ENCODE measurements around the gene BZW1.
"Not testable (repeated sequence)": the region's sequence is repeated elsewhere in the genome, so short reads cannot be mapped to it uniquely, and the experiment has no call there.

The BZW1 gene

DNA sequence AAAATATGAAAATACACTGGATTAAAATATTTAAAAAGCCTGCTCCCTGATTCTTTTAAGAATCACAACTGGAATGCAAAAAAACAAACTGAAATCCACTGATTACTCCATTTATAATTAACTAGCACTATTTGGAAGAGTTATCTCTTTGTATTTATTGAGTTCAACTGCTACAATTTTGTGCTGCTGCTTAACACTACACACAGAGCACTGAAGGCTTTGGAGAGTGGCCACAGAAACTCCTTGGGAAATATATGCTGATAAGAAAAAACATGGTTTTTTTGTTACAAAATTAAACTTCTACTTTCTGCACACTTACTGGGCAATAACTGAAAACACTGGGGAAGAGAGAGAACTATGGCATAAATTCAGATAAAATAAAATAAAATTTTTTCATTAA lies 19.8 kb upstream of the BZW1 start:
- DNase-seq (ENCODE audit: low read depth in 2 of 2), result no peak

DNA sequence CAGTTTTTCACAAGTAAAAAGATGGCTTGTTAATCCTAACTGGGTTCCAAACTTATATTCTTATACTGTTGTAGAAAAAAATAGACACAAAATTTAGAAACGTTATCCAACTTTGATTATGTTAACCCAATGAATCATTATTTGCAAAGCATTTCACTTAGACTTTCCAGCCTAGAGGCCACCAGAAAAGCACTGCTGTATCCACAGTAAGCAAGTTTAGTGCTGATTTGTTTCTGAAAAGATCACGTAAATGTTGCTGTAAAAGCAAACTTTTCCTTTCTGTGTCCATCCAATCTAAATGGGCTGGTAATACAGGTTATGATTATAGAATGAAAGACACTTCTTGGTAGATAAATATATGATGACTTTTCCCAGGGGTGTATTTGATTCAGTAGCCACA lies 17.6 kb upstream of the BZW1 start:
- DNase-seq (ENCODE audit: low read depth in 2 of 2), result no peak

DNA sequence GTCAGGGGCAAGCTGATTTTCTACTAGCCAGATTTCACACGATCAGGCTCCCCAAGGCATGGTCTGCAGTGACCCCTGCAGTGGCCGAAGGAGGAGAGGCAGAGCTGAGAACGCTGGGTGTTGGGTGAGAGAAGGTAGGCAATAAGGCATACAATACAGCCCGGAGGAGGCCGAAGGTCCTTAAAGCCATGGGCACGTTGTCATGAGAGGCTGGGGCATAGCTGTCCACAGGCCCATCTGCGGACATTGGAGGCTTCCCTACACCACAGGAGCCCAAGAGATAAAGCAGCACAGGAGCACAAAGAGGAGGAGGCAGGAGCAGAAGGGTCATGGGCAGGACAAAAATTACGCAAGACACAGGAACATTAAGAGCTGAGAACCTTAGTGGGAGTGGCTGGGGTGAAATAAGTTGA lies 16.7 kb upstream of the BZW1 start:
- no peak for DNase-seq (ENCODE audit: low read depth in 2 of 2)

DNA sequence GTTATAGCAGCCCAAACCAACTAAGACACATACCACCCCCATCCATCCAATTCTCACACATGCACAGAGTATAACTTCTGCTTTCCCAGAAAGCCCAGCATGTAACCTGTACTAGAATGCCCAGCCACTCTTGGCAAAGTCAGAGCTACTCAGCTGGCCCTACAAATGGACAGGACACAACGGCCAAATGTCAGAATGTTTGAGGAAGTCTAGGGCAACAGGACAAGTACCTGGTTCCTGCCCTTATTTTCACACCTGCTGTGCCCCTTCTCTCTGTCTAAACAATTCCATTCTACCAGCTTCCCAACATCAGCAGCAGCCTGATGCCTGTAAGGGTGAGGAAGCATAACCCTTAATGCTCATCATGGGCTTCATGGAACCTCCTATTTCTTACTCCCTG lies 15.1 kb upstream of the BZW1 start:
- no peak for DNase-seq (ENCODE audit: low read depth in 2 of 2)

DNA sequence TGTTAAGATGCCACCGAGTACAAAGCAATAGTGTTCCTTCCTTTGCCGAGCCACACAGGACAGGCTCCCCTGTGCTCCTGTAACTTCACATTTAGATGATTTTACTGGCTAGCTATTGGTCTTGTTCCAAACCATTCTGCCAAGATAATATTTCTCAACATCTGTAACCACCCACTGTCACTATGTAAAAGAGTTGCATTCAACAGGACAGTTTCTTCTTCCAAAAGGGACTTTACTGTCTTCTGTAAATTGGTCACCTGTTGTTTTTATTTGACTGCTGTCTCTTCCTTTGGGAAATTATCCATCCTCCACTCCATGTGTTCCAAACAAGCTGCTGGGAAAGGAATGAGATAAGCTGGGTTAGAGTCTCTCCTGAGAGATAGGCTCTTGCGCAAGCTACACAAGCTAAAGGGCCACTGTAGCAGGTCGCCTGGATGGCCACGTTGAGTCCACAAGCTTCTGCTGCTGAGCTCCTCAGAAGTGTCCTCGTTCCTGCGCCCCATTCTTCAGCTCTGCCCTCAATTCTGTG lies 14.4 kb upstream of the BZW1 start:
- no peak for DNase-seq (ENCODE audit: low read depth in 2 of 2)

DNA sequence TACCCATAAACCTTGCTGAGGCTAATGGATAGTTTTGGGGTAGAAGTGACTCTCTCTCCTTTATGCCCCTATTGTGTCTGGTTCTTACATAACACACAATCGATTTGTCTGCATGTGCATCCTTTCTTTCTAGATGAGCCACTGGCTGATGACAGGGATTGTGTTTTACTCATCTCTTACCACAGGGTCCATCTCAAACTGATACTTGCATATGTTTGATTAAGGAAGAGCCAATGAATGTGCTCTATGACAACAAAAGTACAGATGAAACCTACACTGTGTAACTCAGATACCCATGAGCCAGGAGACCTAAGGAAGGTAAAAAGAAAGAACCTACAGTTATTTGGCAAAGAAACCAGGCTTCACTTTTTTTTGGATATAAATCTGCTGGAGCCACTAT lies 13.2 kb upstream of the BZW1 start:
- DNase-seq (ENCODE audit: low read depth in 2 of 2), result no peak

DNA sequence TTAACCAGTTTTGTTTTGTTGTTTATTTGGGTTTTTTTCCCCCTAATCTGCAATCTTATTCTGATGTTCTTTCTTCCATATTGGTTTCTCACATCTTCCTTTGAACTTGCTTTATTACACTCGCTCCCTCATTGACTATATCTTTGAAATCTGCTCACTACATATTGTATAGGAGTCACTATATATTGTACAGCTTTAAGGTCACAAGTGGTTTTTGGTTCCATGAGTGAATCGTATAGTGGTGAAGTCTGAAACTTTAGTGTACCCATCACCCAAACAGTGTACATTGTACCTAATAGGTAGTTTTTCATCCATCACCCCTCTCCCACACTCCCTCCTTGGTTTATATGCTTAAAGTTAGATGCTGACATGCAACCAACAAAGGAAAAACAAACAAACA lies 11.3 kb upstream of the BZW1 start:
- DNase-seq (ENCODE audit: low read depth in 2 of 2), result no peak

DNA sequence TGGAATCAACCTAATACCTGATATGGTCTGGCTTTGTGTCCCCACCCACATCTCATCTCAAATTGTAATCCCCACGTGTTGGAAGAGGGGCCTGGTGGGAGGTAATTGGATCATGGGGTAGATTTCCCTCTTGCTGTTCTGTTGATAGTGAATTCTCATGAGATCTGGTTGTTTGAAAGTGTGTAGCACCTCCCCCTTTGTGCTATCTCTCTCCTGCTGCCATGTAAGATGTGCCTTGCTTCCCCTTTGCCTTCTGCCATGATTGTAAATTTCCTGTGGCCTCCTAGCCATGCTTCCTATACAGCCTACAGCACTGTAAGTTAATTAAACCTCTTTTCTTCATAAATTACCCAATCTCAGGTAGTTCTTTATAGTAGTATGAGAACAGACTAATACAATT lies 10.3 kb upstream of the BZW1 start:
- not testable (repeated sequence) for DNase-seq (ENCODE audit: low read depth in 2 of 2)

DNA sequence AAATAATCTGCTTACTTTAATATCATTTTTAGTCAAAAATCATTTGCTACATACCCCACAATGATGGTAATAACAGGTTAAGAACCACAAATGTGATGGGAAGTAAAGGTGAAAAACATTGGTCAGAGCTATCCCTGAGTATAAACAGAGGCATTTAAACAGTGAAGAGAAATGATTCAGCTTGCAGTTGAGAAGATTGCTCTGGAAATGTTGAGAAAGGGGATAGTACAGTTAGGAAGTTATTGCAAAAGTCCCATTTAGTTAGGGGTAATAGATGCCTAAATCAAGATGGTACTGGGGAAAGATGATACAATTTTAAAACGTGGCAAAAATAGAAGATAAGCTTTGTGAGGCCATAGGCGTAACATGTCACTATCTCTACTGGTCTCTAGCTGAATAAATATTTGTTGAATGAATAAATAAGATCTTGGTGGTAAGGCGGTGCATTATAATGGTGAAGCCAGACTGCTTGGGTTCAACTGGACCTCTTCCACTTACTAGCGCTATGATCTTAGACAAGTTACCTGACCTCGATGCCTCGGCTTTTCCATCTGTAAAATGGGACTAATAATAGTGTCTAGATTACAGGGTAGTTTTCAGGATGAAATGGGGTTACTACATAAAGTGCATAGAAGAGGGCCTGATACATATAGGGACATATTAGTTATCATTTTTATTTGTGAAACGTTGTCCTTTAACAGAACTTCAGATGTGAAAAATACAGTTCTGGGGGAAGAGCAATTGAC lies 2.0 kb upstream of the BZW1 start:
- DNase-seq (ENCODE audit: low read depth in 2 of 2), result no peak

DNA sequence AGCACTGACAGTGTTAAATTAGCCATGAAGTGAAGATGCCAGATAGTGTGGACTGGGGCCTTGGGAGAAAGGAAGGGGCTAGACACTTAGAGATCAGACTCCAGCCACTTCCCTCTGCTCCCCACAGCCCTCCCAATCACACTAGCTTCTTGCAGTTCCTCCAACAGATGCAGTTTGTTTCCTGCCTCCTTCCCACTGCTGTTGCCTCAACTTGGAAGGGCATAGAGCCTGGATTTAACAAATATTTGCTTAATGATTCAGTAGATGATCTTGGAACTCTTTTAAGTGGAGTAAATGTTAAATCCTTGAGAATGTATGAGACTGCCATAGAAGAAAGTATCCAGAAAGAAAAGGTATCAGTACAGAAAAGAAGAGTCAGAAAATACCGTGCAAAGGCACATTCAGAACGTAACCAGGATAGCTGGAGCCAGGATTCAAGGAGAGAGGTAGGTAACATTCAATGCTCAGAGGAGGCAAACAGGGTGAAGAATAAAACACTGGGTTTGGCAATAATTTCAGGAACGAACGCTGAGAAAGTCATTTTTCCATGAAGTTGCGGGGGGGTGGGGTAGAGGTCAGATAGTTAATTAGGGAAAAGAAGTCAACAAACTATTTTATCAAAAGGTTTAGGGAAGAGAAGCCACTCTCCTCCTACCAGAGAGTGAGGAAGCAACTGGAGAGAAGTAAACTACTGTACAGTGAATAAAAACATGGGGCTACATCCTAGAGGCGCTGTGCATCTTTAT lies 1.3 kb upstream of the BZW1 start:
- no peak for DNase-seq (ENCODE audit: low read depth in 2 of 2)

DNA sequence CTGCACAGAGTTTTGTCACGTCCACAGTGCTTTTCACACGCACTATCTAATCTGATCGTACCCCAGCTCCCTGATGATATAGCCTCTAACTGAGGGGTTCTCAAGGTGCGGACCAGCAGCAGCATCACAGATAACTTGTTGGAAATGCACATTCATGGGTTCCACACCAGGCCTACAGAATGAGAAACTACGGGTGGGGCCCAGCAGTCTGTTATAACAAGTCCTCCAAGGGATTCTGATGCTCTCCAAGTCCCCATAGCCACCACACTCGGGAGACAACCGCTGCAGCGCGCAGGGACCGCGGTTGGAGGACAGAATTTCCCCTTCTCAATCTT lies 745 bp upstream of the BZW1 start:
- DNase-seq (ENCODE audit: low read depth in 2 of 2), result no peak

DNA sequence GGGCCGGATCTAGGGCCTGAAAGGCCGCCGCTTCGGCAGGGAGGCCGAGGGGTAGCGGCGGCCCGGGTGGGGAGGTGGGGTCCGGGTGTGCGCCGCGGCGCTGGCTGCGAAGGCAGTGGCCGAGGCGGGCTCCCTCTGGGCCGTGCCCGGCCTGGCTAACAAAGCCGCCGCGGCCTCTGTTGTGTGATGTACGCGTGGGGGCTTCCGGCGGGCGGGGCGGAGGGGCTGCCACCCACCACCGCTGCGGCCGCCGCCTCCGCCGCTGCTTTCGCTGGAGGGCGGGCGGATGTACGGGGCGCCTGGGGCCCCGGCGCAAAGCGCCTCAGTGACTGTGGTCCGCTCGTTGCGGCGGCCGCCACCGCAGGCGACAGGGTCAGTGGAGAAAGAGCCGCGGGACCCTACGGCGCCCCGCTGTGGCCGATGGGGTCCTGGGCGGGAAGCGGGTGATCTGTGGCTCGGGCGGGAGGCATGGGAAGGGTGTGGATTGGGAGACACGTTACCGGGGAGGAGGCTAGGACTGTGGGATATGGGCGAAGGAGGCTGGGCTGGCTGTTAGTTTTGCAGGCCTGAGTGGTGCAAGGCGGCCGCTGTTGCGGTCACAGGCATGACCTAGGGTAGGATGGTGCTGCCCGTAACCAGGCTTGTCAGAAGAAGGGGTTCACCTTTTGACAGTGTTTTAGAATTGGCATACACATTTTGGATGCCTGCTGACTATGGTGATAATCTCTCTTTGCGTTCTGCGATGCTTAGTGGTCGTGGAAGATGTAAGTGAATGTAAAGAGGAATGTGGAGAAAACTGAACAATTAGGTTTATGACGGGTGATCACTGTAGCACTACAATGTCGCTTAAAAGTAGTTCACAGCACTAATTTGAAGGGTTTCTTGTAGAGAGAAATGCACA lies 662 bp downstream of the BZW1 start:
- DNase-seq (ENCODE audit: low read depth in 2 of 2), result peak; percentile 30 to 31

DNA sequence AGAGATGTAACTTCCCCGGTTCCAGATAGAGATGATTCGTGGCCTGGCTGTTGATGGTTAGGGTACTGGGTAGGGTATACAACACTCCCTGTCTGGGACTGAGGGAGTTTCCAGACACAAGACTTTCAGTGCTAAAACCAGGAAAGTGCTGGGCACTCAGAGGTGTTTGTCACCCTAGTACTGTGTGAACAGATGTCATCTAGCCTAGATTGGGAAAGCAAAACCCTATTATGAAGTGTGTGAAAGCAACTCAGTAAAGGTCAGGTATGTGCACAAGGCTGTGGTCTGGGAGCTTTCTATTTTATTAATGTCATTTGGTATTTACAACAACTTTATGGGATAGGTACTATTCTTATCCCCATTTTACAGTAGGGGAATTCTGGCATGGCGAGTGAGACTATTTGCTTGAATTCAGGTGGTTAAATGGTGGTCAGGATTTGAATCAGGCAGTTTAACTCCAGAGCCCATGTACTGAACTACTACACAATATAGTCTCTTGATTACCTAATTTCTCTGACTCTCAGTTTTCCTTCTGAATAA lies 2.6 kb downstream of the BZW1 start:
- no peak for DNase-seq (ENCODE audit: low read depth in 2 of 2)

DNA sequence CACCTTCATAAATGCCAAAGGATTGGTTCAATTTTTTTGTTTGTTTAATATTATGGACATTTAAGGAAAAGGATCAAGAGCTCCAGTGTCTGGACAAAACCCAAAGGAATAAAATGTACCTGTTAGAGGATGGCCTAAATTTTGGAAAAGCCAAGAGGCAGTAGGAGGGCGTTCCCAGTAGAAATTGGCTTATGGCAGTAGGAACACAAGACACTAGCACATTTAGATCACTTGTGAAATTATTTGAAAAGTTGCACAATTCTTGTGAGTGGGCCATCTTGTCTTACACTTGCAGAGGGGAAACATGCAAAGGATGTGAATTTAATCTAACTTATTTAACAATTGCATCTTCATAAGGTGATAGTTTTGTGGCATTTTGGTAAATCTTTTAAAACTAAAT lies 3.2 kb downstream of the BZW1 start:
- DNase-seq (ENCODE audit: low read depth in 2 of 2), result no peak

DNA sequence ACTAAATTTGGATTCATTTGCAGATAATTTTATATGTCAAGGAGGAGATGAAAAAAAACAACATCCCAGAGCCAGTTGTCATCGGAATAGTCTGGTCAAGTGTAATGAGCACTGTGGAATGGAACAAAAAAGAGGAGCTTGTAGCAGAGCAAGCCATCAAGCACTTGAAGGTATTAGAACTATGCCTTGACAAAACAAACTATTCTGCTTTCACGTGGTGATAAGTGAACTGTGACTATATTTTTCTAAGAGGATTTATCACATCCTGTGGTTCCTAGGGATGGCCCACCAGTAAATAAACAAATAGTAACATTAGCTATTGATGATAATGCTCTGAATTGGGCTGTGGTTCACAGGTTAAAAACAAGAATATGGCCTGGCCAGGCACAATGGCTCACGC lies 7.0 kb downstream of the BZW1 start:
- DNase-seq (ENCODE audit: low read depth in 2 of 2), result not testable (repeated sequence)

DNA sequence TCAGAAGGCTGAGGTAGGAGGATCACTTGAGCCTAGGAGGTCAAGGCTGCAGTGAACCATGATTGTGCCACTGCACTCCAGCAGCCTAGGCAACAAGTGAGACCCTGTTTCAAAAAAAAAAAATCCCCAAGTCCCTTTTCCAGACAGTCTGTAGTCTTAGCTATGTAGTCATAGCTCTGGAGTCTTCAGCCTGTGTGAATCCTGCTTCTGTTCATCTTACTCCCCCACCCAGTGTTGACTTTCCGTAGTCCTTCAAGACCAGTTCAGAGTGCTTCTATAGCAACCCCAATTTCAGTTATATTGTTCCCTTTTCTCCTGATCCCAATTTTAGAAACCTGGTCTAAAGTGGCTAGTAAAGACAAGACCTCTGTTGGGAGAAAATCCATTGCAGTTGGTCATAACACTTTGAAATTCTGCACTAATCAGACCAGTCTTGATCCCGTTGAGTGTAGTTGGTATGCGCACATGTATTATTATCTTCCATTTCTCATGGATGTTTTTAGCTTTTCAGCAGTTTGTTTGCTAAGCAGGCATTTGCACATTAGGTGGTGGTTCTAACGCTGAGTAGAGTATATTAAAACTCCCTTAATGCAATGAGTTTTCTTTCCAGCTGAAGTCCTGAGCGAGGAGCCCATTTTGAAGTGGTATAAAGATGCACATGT lies 9.0 kb downstream of the BZW1 start:
- DNase-seq (ENCODE audit: low read depth in 2 of 2), result no peak

DNA sequence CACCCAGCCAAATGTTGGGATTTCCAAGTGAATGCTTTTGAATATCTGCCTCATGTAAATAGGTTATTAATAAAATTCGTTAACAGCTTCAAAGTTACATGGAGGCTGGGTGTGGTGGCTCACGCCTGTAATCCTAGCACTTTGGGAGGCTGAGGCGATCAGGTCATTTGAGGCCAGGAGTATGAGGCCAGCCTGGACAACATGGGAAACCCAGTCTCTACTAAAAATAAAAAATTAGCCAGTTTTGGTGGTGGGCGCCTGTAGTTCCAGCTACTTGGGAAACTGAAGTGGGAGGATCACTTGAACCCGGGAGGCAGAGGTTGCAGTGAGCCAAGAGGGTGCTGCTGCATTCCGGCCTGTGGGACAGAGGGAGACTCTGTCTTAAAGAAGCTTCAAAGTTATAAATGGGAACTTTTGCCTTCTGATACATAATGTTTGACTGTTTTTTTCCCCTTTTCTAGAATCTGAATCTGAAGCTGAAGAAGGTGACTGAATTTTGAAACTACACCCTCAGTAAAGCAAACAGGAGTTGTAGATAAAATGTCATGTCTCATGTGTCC lies 10.1 kb downstream of the BZW1 start:
- no peak for DNase-seq (ENCODE audit: low read depth in 2 of 2)

DNA sequence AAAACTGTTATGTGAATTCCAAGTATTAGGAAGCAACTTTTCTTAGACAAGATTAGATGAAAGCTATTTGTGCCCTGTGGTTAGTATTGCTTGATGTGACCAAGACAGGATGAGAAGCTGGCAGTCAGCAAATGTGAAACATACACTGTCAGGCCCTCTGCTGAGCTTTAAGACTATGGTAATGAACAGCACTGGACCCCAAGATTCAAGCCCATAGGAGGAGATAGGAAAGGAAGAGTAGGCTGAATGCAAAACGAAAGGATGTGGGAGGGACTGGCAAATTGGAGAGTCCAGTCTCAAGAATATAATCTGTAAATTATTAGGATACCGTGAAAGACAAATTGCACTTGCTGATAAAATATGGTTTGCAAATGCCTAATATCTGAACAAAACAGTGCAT lies 16.4 kb downstream of the BZW1 start:
- DNase-seq (ENCODE audit: low read depth in 2 of 2), result no peak

DNA sequence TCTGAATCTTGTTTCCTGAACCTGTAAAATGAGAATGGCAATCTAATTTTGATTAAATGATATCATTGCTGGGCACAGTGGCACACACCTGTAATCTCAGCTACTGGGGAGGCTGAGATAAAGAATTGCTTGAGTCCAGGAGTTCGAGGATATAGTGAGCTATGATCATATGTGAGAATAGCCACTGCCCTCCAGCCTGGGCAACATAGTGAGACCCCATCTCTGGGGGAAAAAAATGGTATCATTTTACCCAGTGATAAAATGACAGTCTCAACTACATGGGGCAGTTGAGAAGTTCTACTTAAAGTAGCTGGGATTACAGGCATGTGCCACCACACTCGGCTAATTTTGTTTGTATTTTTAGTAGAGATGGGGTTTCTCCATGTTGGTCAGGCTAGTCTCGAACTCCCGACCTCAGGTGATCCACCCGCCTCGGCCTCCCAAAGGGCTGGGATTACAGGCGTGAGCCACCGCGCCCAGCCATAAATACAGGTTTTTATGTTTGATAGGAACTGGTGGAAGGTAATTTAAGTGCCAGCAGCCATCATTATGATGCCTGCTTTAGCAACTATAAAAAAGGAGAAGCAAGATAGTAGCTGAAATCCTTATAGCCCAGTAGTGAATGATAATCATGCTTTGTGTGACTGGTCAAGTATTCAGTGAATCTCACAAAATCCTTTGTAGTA lies 17.0 kb downstream of the BZW1 start:
- no peak for DNase-seq (ENCODE audit: low read depth in 2 of 2)

DNA sequence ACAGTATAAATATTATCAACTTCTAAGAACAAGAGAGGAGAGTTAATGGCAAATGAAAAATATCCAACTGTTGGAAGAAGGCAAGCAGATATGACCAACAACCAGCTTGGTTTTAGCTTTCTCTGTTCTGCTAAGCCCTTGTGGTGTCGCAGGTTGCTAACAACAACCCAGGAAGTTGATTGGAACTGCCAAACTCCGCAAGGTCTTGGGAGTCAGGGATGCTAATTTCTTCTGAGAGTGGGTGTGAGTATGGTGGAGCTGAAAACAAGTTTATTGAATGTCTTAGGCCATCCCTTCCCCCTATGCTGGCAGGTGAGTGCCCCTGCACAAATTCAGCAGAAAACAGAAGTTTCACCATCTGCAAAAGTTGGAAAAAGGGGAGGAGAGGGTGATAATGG lies 17.5 kb downstream of the BZW1 start:
- no peak for DNase-seq (ENCODE audit: low read depth in 2 of 2)

DNA sequence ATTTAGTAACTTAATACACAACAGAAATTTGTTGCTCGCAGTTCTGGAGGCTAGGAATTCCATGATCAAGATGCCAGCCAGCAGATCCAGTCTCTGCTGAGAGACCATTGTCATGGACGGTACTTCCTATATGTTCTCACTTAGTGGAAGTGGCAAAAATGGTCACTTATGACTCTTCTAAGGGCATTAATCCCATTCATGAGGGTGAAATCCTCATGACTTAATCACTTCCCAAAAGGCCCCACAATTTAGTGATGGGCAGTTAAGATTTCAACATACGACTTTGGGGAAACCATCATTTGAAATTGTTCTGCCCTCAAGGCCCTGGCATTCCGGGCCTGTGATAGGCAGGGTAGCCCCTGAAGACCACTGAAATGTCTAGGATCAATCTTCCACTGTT lies 23.0 kb downstream of the BZW1 start:
- DNase-seq (ENCODE audit: low read depth in 2 of 2), result no peak
